CD4-positive, alpha-beta T cell (primary cell): ENCODE results near the gene TM4SF20. TPM values are rescaled to one million over a fixed set of nuclear protein-coding genes. Genes with fewer than 3 reads are reported as not detected.

Experiments
- ATAC-seq: fragments of 200-7000 bp; cut with Tn5 transposase; one replicate; pipeline ENCODE4 v1.10.0; 2022; ENCODE audit warnings: mild to moderate bottlenecking; ENCODE audit not compliant: poor library complexity
- CTCF ChIA-PET: fragments of 350-600 bp; sonication (Branson Sonifier 250); formaldehyde crosslinking; loops from one replicate; lab custom pipeline; 2021; ENCODE audit warnings: antibody characterized with exemption, inconsistent platforms; lab: Charles Lee
- POLR2A ChIA-PET: fragments of 350-600 bp; sonication (Branson Sonifier 250); formaldehyde crosslinking; loops from one replicate; lab custom pipeline; 2021; ENCODE audit warnings: antibody characterized with exemption, inconsistent platforms; lab: Charles Lee
- DNase-seq, 14 experiments: peaks; one replicate each; pipeline ENCODE4 v3.0.0-alpha.2; 2013 to 2020; ENCODE audit warnings: mixed read lengths in 2 of 14
- H3K27ac ChIP-seq, 2 donors: one replicate each; pipeline versions ENCODE4 v1.5.1 to v1.7.0; 2013; ENCODE audit warnings: low read length in 2 of 2, low read depth in 1 of 2, mild to moderate bottlenecking in 1 of 2
- H3K27me3 ChIP-seq, 2 experiments: 1 replicate in 1 of 2; 2 replicates in 1 of 2; pipeline versions ENCODE4 v1.6.1 to v1.7.0; 2013; ENCODE audit warnings: low read length in 2 of 2, control low read depth in 1 of 2, mild to moderate bottlenecking in 1 of 2, moderate library complexity in 1 of 2; ENCODE audit not compliant: insufficient read depth in 2 of 2, control insufficient read depth in 1 of 2
- H3K36me3 ChIP-seq: one replicate; pipeline ENCODE4 v1.6.1; 2013; ENCODE audit warnings: low read length, control low read depth; ENCODE audit not compliant: insufficient read depth
- H3K4me1 ChIP-seq: one replicate; pipeline ENCODE4 v1.6.1; 2013; ENCODE audit warnings: low read length, control low read depth; ENCODE audit not compliant: insufficient read depth
- H3K4me3 ChIP-seq: one replicate; pipeline ENCODE4 v1.5.1; 2013; ENCODE audit warnings: mild to moderate bottlenecking, low read length, moderate library complexity
- H3K9me3 ChIP-seq, 2 experiments: 1 replicate in 1 of 2; 2 replicates in 1 of 2; pipeline versions ENCODE4 v1.6.1 to v1.7.0; 2013; ENCODE audit warnings: low read length in 2 of 2, mild to moderate bottlenecking in 2 of 2, control low read depth in 1 of 2, moderate library complexity in 1 of 2; ENCODE audit not compliant: control insufficient read depth in 1 of 2, insufficient read depth in 1 of 2
- H3K27ac Mint-ChIP-seq: one replicate; pipeline ENCODE4 v1.8.0; 2020; ENCODE audit warnings: mixed read lengths
- H3K27me3 Mint-ChIP-seq: one replicate; pipeline ENCODE4 v1.8.0; 2021; ENCODE audit warnings: mixed read lengths
- H3K36me3 Mint-ChIP-seq: one replicate; pipeline ENCODE4 v1.8.0; 2021; ENCODE audit warnings: low read depth, mixed read lengths
- H3K4me1 Mint-ChIP-seq: one replicate; pipeline ENCODE4 v1.8.0; 2021; ENCODE audit warnings: low read depth, mixed read lengths
- H3K4me3 Mint-ChIP-seq: one replicate; pipeline ENCODE4 v1.8.0; 2020; ENCODE audit warnings: mild to moderate bottlenecking, mixed read lengths
- H3K9me3 Mint-ChIP-seq: one replicate; pipeline ENCODE4 v1.8.0; 2020; ENCODE audit warnings: mixed read lengths
- intact Hi-C, 2 experiments: fragments of 100-400 bp; cut with DNase I in 1 of 2; cut with micrococcal nuclease in 1 of 2; formaldehyde crosslinking; loops; one replicate each; pipeline versions ENCODE4 v1.15.1 to v1.9.0; 2023 to 2025; cut with DNase I, micrococcal nuclease
- total RNA-seq, 174 experiments: library from RNA in 2 of 174; stranded (reverse) in 2 of 174; gene quantifications; one replicate each; pipeline ENCODE4 v1.2.3 and lab custom pipeline; 2021 to 2026
- TF ChIP-seq, protein P1 (sequence below): fragments of 200-600 bp; IDR thresholded peaks from one replicate; pipeline ENCODE4 v1.8.0; 2022; ENCODE audit warnings: antibody characterized with exemption, mild to moderate bottlenecking

TM4SF20 gene
- total RNA-seq, 2 experiments from 2014 or later = not detected

DNA sequence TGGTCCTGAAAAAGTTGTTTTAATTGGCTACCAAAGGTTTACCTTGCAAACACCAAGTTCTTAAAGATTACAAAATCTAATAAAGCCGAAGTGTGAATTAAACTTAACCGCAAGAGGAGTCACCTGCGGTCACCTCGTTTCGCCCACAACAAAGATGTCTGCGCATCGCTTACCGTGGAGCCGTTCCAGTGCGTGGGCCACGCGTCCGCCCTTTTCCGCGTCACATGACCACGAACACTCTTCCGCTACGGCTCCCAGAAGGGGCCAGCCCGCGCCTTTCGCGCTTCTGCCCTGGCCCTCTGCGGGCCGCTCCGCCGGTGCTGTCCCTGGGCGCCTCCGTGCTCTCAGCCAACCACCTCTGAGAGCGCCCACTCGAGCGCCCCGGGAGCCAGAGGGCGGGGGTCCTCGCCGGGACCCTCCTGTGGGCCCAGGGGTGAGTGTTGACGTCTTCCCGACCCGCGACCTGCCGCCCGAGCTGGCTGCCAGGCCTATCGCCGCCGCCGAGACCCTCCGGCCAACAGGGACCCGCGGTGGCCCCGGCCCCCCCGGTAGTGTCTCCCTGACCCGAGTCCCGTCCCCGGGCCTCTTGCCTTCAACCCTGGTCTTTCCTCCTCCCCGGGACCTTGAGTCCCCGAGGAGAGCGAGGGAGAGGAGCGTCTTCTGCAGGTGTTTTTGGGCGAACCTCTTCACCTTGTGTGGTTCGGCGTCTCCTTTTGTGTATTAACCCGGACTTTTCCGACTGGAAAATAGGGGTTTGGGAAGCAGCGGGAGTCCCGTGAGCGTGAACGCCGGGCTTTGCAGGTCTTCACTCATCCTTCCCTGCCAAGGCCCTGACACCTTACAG, 53.9 kb downstream of the TM4SF20 start, which contains the start of gene MFF:
MFF (plus strand) TSS at position 257 of the 844 bp plus-strand sequence. CDS start 5,415 bp downstream, outside the sequence.
- ATAC-seq = peak; percentile 97
- intact Hi-C loops = loop anchor here (5.0 to 10.0 kb wide), 4 partner anchors 147 to 530 kb away; partner anchors contain the start of genes RHBDD1 (in 2 of the 2), AGFG1 (in 1 of the 2) and IRS1 (in 1 of the 2)
- POLR2A ChIA-PET = interaction anchor here (1.1 to 2.1 kb wide), 3 partner anchors 11 to 489 kb away, joined by 3 to 5 read pairs (median 4); partner anchors contain the start of gene RHBDD1

DNA sequence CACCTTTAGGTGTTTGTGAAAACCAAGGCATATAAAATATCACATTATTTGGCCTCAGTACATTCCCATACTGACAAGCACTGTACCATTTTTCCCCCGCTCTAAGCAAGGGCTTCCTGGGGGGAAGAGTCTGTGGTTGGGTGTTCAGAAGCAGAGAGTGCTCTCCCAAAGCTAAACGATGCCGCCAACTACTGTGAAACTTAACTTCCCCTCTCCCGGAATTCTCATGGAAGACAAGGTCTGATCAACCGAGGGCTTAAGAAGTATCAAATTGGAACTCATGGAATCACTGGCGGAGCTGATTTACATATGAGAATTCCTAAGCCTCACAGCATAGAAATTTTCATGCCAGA, 54.5 kb downstream of the TM4SF20 start:
- H3K27ac ChIP-seq = peak overlapping the region in 1 of 2 donors; percentile 4

More for the DNA sequence above, 53.9 kb downstream of the TM4SF20 start, which contains the start of gene MFF:
- H3K27me3 Mint-ChIP-seq = no peaks in the 10 kb centered on the region
- no peaks in the 10 kb centered on the region for H3K9me3 Mint-ChIP-seq
- peaks cover 57% of the 10 kb centered on the region for H3K4me1 Mint-ChIP-seq
- Histone ChIP-seq H3K4me1 (peaks cover 22% of the 10 kb centered on the region), H3K4me3 (peak within 1 kb of the TSS; percentile 82), H3K27ac (peak within 1 kb of the TSS; percentile 33 to 51), H3K9me3 (peaks cover 0 to 8% of the 10 kb centered on the region in 2 experiments), H3K36me3 (peaks cover 10% of the 10 kb centered on the region), H3K27me3 (no peaks in the 10 kb centered on the region)
- H3K4me3 Mint-ChIP-seq = peak within 1 kb of the TSS; percentile 94
- H3K27ac Mint-ChIP-seq = peak within 1 kb of the TSS; percentile 92
- DNase-seq = peak; percentile 84 to 97 (median 90)
- CTCF ChIA-PET = interaction anchor here (0.9 to 1.2 kb wide), 2 partner anchors 87 to 523 kb away, joined by 3 to 5 read pairs; no protein-coding TSS in a partner anchor
- TF ChIP-seq, protein P1, sequence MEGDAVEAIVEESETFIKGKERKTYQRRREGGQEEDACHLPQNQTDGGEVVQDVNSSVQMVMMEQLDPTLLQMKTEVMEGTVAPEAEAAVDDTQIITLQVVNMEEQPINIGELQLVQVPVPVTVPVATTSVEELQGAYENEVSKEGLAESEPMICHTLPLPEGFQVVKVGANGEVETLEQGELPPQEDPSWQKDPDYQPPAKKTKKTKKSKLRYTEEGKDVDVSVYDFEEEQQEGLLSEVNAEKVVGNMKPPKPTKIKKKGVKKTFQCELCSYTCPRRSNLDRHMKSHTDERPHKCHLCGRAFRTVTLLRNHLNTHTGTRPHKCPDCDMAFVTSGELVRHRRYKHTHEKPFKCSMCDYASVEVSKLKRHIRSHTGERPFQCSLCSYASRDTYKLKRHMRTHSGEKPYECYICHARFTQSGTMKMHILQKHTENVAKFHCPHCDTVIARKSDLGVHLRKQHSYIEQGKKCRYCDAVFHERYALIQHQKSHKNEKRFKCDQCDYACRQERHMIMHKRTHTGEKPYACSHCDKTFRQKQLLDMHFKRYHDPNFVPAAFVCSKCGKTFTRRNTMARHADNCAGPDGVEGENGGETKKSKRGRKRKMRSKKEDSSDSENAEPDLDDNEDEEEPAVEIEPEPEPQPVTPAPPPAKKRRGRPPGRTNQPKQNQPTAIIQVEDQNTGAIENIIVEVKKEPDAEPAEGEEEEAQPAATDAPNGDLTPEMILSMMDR = peak; percentile 36
- H3K36me3 Mint-ChIP-seq = peaks cover 32% of the 10 kb centered on the region

DNA sequence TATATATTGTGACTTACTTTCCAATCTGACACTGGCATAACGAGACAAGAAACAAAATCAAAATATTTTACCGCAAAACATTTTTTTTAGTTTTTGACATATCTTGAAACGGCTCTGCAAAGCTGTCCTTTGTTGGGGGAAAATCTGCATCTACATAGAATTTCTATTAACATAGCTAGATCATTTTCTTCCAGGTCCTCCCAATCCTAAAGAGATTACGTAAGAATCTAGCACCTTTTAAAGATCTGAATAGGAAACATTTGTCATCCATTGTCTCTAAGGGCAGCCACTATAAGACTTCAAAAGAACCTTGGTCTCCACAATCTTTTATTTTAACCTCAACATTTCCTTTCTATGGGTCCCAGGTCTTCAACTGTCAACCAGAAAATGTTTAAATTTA, 55.3 kb downstream of the TM4SF20 start:
- no peaks in the 10 kb centered on the region for H3K9me3 Mint-ChIP-seq
- ChIA-PET CTCF (no interaction called here), POLR2A (interaction anchor here (1.1 to 2.1 kb wide), 2 partner anchors 18 to 488 kb away, joined by 3 to 5 read pairs; partner anchors contain the start of gene RHBDD1)
- peaks cover 48% of the 10 kb centered on the region for H3K4me1 Mint-ChIP-seq
- H3K27ac Mint-ChIP-seq = peak overlapping the region; percentile 92
- TF ChIP-seq, protein P1 = no peak
- DNase-seq (no peak), ATAC-seq (no peak)
- peak overlapping the region; percentile 94 for H3K4me3 Mint-ChIP-seq
- no peaks in the 10 kb centered on the region for H3K27me3 Mint-ChIP-seq
- Histone ChIP-seq H3K36me3 (peaks cover 4% of the 10 kb centered on the region), H3K4me3 (no peak overlapping the region), H3K4me1 (peaks cover 22% of the 10 kb centered on the region), H3K27ac (no peak overlapping the region), H3K9me3 (peaks cover 0 to 8% of the 10 kb centered on the region in 2 experiments), H3K27me3 (no peaks in the 10 kb centered on the region)
- H3K36me3 Mint-ChIP-seq = peaks cover 22% of the 10 kb centered on the region
- intact Hi-C loops = loop anchor here in 1 of 2 experiments (5.0 to 10.0 kb wide), 2 partner anchors 148 to 529 kb away; partner anchors contain the start of genes AGFG1 and IRS1

More for the DNA sequence above, 54.5 kb downstream of the TM4SF20 start:
- ATAC-seq (peak; percentile 12), DNase-seq (peak in 1 of 14 experiments; percentile 15)
- Mint-ChIP-seq H3K36me3 (peaks cover 29% of the 10 kb centered on the region), H3K4me1 (peaks cover 56% of the 10 kb centered on the region), H3K27ac (peak overlapping the region; percentile 92), H3K4me3 (peak overlapping the region; percentile 94), H3K9me3 (no peaks in the 10 kb centered on the region), H3K27me3 (no peaks in the 10 kb centered on the region)
- Histone ChIP-seq H3K27me3 (no peaks in the 10 kb centered on the region), H3K9me3 (peaks cover 0 to 8% of the 10 kb centered on the region in 2 experiments), H3K4me1 (peaks cover 22% of the 10 kb centered on the region), H3K4me3 (peak overlapping the region; percentile 82), H3K36me3 (peaks cover 7% of the 10 kb centered on the region)
- CTCF ChIA-PET = interaction anchor here (1.2 kb wide), 1 partner anchor 86 kb away, joined by 5 read pairs; no protein-coding TSS in a partner anchor
- intact Hi-C loops = loop anchor here in 1 of 2 experiments (5.0 to 10.0 kb wide), 2 partner anchors 148 to 530 kb away; partner anchors contain the start of genes AGFG1 and IRS1
- POLR2A ChIA-PET = interaction anchor here (1.1 to 2.1 kb wide), 3 partner anchors 11 to 488 kb away, joined by 3 to 5 read pairs (median 4); partner anchors contain the start of gene RHBDD1
- TF ChIP-seq, protein P1 = no peak
